K562 (cell line): ENCODE results near the gene HAPSTR1.

Source experiments
- ATF7 ChIP-seq: fragments of 450-650 bp; IDR thresholded peaks from 2 replicates; pipeline ENCODE4 v1.7.1; 2014; ENCODE audit warnings: mild to moderate bottlenecking, moderate library complexity
- GABPA ChIP-seq: fragments of 200-800 bp; sonication (Bioruptor generic); conservative IDR thresholded peaks from 2 replicates; pipeline ENCODE4 v1.6.1; 2016; ENCODE audit warnings: low read depth, missing genetic modification characterization, missing compliant biosample characterization
- KLF16 ChIP-seq: IDR thresholded peaks from 2 replicates; pipeline ENCODE4 v1.6.1; 2016; ENCODE audit warnings: antibody characterized with exemption
- MBD2 ChIP-seq: sonication (generic); IDR thresholded peaks from 2 replicates; pipeline ENCODE4 v1.6.1; 2016; ENCODE audit warnings: low read depth, borderline replicate concordance
- TEAD1 ChIP-seq, 2 experiments: fragments of 450-650 bp in 1 of 2; sonication (generic) in 1 of 2; formaldehyde crosslinking; IDR thresholded peaks; 2 replicates each; pipeline versions ENCODE4 v1.4.0 to v1.8.0; 2020 to 2022; ENCODE audit warnings: mild to moderate bottlenecking in 2 of 2, missing genetic modification reagents in 1 of 2
- TF ChIP-seq, protein P1 (sequence below): fragments of 250-450 bp; sonication (Bioruptor Pico); IDR thresholded peaks from 2 replicates; pipeline ENCODE4 v1.4.0; 2020; ENCODE audit warnings: mild to moderate bottlenecking
- TF ChIP-seq, protein P2 (sequence below): sonication (generic); formaldehyde crosslinking; IDR thresholded peaks from 2 replicates; pipeline ENCODE4 v1.8.0; 2022; ENCODE audit warnings: mild to moderate bottlenecking, missing genetic modification reagents

DNA sequence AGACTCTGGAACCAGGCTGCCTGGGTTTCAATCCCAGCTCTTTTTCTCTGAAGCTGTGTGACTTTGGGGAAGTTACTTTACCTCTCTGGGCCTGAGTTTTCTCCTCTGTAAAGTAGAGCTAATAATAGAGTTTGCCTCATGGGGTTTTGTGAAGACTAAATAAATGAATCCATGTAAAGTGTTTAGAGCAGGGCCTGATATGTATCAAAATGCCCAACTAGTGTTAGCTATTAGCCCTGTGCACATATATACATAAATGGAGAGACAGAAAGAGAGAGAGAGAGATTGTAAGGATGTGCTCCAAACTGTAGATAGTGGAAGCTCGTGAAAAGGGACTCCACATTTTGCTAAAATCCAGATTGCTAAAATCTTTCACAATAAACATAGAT, 44.8 kb upstream of the HAPSTR1 start:
- TF ChIP-seq GABPA (tag), result no peak
- TF ChIP-seq, protein P1, sequence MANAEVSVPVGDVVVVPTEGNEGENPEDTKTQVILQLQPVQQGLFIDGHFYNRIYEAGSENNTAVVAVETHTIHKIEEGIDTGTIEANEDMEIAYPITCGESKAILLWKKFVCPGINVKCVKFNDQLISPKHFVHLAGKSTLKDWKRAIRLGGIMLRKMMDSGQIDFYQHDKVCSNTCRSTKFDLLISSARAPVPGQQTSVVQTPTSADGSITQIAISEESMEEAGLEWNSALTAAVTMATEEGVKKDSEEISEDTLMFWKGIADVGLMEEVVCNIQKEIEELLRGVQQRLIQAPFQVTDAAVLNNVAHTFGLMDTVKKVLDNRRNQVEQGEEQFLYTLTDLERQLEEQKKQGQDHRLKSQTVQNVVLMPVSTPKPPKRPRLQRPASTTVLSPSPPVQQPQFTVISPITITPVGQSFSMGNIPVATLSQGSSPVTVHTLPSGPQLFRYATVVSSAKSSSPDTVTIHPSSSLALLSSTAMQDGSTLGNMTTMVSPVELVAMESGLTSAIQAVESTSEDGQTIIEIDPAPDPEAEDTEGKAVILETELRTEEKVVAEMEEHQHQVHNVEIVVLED (CRISPR knock-in tag), result no peak
- TF ChIP-seq MBD2, result no peak
- no peak for TF ChIP-seq ATF7
- TF ChIP-seq, protein P2, sequence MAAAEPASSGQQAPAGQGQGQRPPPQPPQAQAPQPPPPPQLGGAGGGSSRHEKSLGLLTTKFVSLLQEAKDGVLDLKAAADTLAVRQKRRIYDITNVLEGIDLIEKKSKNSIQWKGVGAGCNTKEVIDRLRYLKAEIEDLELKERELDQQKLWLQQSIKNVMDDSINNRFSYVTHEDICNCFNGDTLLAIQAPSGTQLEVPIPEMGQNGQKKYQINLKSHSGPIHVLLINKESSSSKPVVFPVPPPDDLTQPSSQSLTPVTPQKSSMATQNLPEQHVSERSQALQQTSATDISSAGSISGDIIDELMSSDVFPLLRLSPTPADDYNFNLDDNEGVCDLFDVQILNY, result no peak
- TF ChIP-seq TEAD1 (CRISPR knock-in tag; IDR thresholded peaks at IDR 0.05), result no peak
- no peak for TF ChIP-seq KLF16
